Activated CD4-positive, alpha-beta T cell treated with anti-CD3 and anti-CD28 coated beads, Interleukin-2, amount 50 U/mL, for 4 hours (primary cell): Measurements from ENCODE around the gene ADAMTSL5.
"Not testable (repeated sequence)": the region's sequence is repeated elsewhere in the genome, so short reads cannot be mapped to it uniquely, and the experiment has no call there.

Experiments used
- DNase-seq, 2 experiments: peaks; one replicate each; pipeline ENCODE4 v3.0.0-alpha.2; 2020

The ADAMTSL5 gene

GRCh38 chr19:1512671-1513498, at the start of gene ADAMTSL5:
Gene ADAMTSL5 (minus strand): TSS chr19:1513019. CDS start chr19:1510943, 2,076 bp downstream.
- DNase-seq: peak; percentile 35 to 40

- DNase-seq: no peak
These were observed 48.5 kb upstream of the ADAMTSL5 start for GRCh38 chr19:1561236-1561842.

- no peak for DNase-seq
These were observed 47.6 kb upstream of the ADAMTSL5 start for GRCh38 chr19:1560286-1560882.

GRCh38 chr19:1558552-1558951, 45.7 kb upstream of the ADAMTSL5 start:
- DNase-seq: no peak

GRCh38 chr19:1556390-1557070, 43.7 kb upstream of the ADAMTSL5 start:
- DNase-seq: no peak

GRCh38 chr19:1555487-1556389, 42.9 kb upstream of the ADAMTSL5 start:
- no peak for DNase-seq

- DNase-seq: no peak
These were observed 42.1 kb upstream of the ADAMTSL5 start for GRCh38 chr19:1554968-1555367.

GRCh38 chr19:1553415-1553814, 40.6 kb upstream of the ADAMTSL5 start:
- DNase-seq: no peak

- DNase-seq: no peak
These were observed 38.5 kb upstream of the ADAMTSL5 start for GRCh38 chr19:1551068-1552040.

GRCh38 chr19:1549332-1549945, 36.6 kb upstream of the ADAMTSL5 start:
- no peak for DNase-seq

GRCh38 chr19:1540365-1540925, 27.6 kb upstream of the ADAMTSL5 start:
- no peak for DNase-seq

GRCh38 chr19:1539749-1540148, 26.9 kb upstream of the ADAMTSL5 start:
- DNase-seq: not testable (repeated sequence)

GRCh38 chr19:1538978-1539377, 26.2 kb upstream of the ADAMTSL5 start:
- DNase-seq: no peak

GRCh38 chr19:1535699-1536098, 22.9 kb upstream of the ADAMTSL5 start:
- not testable (repeated sequence) for DNase-seq

GRCh38 chr19:1534972-1535371, 22.2 kb upstream of the ADAMTSL5 start:
- no peak for DNase-seq

- DNase-seq: no peak
These were observed 20.8 kb upstream of the ADAMTSL5 start for GRCh38 chr19:1533510-1534150.

GRCh38 chr19:1532003-1532402, 19.2 kb upstream of the ADAMTSL5 start:
- DNase-seq: no peak

GRCh38 chr19:1531587-1531986, 18.8 kb upstream of the ADAMTSL5 start:
- DNase-seq: no peak

- not testable (repeated sequence) for DNase-seq
These were observed 18.0 kb upstream of the ADAMTSL5 start for GRCh38 chr19:1530856-1531255.

GRCh38 chr19:1529430-1529816, 16.6 kb upstream of the ADAMTSL5 start:
- no peak for DNase-seq
